Left ventricle myocardium inferior (tissue), 1 donor: ENCODE results near the gene OPA3. TPM values are rescaled to one million over a fixed set of nuclear protein-coding genes. Genes with fewer than 3 reads are reported as not detected.
A peak's percentile ranks its signal among the peaks of the same experiment; 100 is the strongest.

Experiments used
- DNase-seq: peaks from one replicate; pipeline ENCODE4 v3.0.0-alpha.2; 2020
- H3K27ac ChIP-seq: fragments of 200-600 bp; replicated peaks from 2 replicates; pipeline ENCODE4 v1.8.0; 2021
- H3K27me3 ChIP-seq: fragments of 200-600 bp; 2 replicates; pipeline ENCODE4 v1.8.0; 2021; ENCODE audit warnings: low read depth
- H3K36me3 ChIP-seq: fragments of 200-600 bp; 2 replicates; pipeline ENCODE4 v1.8.0; 2021
- H3K4me1 ChIP-seq: fragments of 200-600 bp; 2 replicates; pipeline ENCODE4 v1.8.0; 2021
- H3K4me3 ChIP-seq: fragments of 200-600 bp; 2 replicates; pipeline ENCODE4 v1.8.0; 2021; ENCODE audit warnings: mild to moderate bottlenecking, moderate library complexity
- H3K9me3 ChIP-seq: fragments of 200-600 bp; replicated peaks from 2 replicates; pipeline ENCODE4 v1.8.0; 2021
- CTCF ChIP-seq: fragments of 200-600 bp; IDR thresholded peaks from 2 replicates; pipeline ENCODE4 v1.8.0; 2021; ENCODE audit warnings: antibody characterized with exemption, mild to moderate bottlenecking, borderline replicate concordance
- intact Hi-C: fragments of 100-400 bp; cut with micrococcal nuclease; formaldehyde crosslinking; loops from one replicate; pipeline ENCODE4 v1.11.0; 2022
- total RNA-seq: library from RNA; stranded (reverse); fragmentation: NEBNext Ultra II Directional; extraction: Animal tissue kit (Norgen Biotek cat#: 25700); gene quantifications from one replicate; pipeline ENCODE4 v1.2.1, GENCODE V29; 2021
- donor health status: DM: no; HTN: yes; CAD: no; lungs with severe emphysema.

OPA3 gene
- total RNA-seq, 1 donor from 2014 or later: 25.3 TPM

GRCh38 chr19:45600340-45600885 is 15.8 kb upstream of the OPA3 start:
- intact Hi-C loops: no loop called here
- H3K36me3 ChIP-seq: no peaks in the 10 kb centered on the region
- no peak for TF ChIP-seq CTCF
- DNase-seq: no peak
- no peaks in the 10 kb centered on the region for H3K9me3 ChIP-seq
- peak overlapping the region; percentile 91 for H3K27ac ChIP-seq
- H3K4me3 ChIP-seq: peak overlapping the region; percentile 77
- H3K27me3 ChIP-seq: peaks cover 83% of the 10 kb centered on the region
- H3K4me1 ChIP-seq: peaks cover 70% of the 10 kb centered on the region

GRCh38 chr19:45599286-45599685 is 14.7 kb upstream of the OPA3 start:
- Histone ChIP-seq H3K27me3 (peaks cover 93% of the 10 kb centered on the region), H3K4me1 (peaks cover 74% of the 10 kb centered on the region), H3K4me3 (peak overlapping the region; percentile 77), H3K27ac (peak overlapping the region; percentile 91), H3K36me3 (no peaks in the 10 kb centered on the region), H3K9me3 (no peaks in the 10 kb centered on the region)
- intact Hi-C loops: no loop called here
- no peak for TF ChIP-seq CTCF
- DNase-seq: no peak

GRCh38 chr19:45598267-45599001 is 13.8 kb upstream of the OPA3 start:
- TF ChIP-seq CTCF: no peak
- H3K27me3 ChIP-seq: peaks cover 92% of the 10 kb centered on the region
- peak overlapping the region; percentile 91 for H3K27ac ChIP-seq
- H3K9me3 ChIP-seq: no peaks in the 10 kb centered on the region
- peaks cover 77% of the 10 kb centered on the region for H3K4me1 ChIP-seq
- DNase-seq: peak; percentile 34
- no peaks in the 10 kb centered on the region for H3K36me3 ChIP-seq
- peak overlapping the region; percentile 77 for H3K4me3 ChIP-seq
- intact Hi-C loops: no loop called here

- no peak for DNase-seq
- intact Hi-C loops: no loop called here
- Histone ChIP-seq H3K4me3 (peak overlapping the region; percentile 77), H3K9me3 (no peaks in the 10 kb centered on the region), H3K27ac (peak overlapping the region; percentile 91), H3K27me3 (peaks cover 92% of the 10 kb centered on the region), H3K36me3 (no peaks in the 10 kb centered on the region), H3K4me1 (peaks cover 83% of the 10 kb centered on the region)
- no peak for TF ChIP-seq CTCF
Observed at GRCh38 chr19:45597425-45598111, 13.0 kb upstream of the OPA3 start.

GRCh38 chr19:45595814-45596213 is 11.2 kb upstream of the OPA3 start:
- Histone ChIP-seq H3K27ac (peak overlapping the region; percentile 91), H3K9me3 (no peaks in the 10 kb centered on the region), H3K27me3 (peaks cover 92% of the 10 kb centered on the region), H3K36me3 (peaks cover 10% of the 10 kb centered on the region), H3K4me1 (peaks cover 75% of the 10 kb centered on the region), H3K4me3 (no peak overlapping the region)
- DNase-seq: peak; percentile 49
- intact Hi-C loops: no loop called here
- TF ChIP-seq CTCF: no peak
